GM21723 (cell line): ENCODE measurements around the gene GAB3.
A peak's percentile ranks its signal among the peaks of the same experiment; 100 is the strongest.
"Not testable (repeated sequence)": the region's sequence is repeated elsewhere in the genome, so short reads cannot be mapped to it uniquely, and the experiment has no call there.

Source experiments
- ATAC-seq: cut with Tn5 transposase; IDR thresholded peaks from one replicate; pipeline ENCODE4 v1.9.1; 2021; ENCODE audit warnings: mild to moderate bottlenecking, moderate library complexity; ENCODE audit not compliant: unreplicated experiment

Gene GAB3

DNA sequence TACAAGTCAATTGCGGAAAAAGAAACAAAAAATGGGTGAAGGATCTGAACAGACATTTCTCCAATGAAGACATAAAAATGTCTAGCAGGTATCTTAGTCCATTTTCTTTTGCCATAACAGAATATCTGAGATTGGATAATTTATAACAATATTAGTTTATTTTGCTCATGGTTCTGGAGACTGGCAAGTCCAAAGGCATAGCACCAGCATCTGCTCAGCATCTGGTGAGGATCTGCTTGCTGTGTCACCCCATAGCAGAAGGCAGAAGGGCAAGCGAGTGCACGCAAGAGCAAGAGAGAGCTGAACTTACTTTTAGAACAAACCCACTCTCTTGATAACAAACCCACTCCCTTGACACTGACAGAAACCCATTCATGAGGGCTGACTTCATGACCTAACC, 29.7 kb downstream of the GAB3 start:
- ATAC-seq: no peak

- ATAC-seq: no peak
These were observed 30.8 kb downstream of the GAB3 start for GRCh38 chrX:154720067-154720466.

- ATAC-seq: no peak
These were observed 31.7 kb downstream of the GAB3 start for GRCh38 chrX:154719132-154719675.

DNA sequence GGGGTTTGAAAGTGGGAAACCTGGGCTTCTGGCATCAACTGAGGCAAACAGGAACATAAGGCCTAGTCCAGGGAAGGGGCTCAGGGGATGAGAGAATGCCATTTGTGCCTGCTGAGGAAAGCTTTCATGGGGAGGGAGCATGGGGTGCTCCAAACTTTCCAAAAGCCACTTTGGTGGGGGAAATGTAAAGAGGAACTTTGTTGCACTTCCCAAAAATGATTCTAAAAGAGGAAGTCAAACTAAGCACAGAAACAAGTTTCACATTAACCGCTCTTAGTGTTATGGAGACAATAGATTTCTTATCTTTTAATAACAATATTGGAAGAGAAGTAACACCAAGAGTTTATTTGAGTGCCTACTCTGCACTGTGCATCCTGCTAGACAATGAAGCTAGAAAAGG, 32.3 kb downstream of the GAB3 start:
- no peak for ATAC-seq

- ATAC-seq: no peak
These were observed 33.1 kb downstream of the GAB3 start for GRCh38 chrX:154717824-154718223.

- no peak for ATAC-seq
These were observed 35.1 kb downstream of the GAB3 start for GRCh38 chrX:154715825-154716224.

DNA sequence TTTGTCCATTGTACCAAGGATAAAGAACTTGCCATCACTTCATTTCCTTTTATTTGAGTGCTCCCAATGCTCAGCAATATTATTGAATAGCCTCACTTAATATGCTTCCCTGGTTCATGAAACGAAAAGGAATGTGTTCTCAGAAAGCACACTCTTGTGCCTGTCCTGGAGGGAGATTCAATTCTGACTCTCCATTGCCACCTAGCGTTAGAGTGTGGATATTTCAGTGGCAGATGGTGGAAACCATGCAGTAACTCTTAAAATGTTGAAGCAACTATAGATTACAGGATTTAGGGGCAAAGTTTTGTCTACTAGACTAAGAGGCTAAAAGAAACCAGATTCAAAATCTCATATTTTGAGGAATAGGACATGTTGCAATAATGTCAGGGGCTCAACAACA, 36.0 kb downstream of the GAB3 start:
- ATAC-seq: no peak

GRCh38 chrX:154712781-154713740, 37.8 kb downstream of the GAB3 start:
- peak; percentile 90 for ATAC-seq

DNA sequence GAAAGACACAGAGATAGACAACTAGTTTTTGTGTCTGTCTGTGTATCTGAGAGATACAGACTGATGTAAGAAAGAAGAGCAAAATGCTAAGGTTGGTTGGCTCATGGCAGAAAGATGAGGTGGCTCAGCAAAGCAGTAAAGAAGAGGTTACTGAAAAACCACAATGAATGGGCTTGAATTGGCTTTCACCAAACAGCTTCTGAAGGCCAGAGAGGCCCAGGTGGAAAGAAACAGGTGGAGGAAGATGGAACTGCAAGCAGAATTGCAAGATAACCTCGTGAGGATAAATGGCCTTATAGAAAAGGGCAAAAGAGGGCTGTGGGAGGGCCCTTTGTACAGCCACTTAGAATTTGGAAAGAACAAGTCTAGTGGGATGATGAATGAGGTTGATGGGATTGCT, 39.6 kb downstream of the GAB3 start:
- no peak for ATAC-seq

DNA sequence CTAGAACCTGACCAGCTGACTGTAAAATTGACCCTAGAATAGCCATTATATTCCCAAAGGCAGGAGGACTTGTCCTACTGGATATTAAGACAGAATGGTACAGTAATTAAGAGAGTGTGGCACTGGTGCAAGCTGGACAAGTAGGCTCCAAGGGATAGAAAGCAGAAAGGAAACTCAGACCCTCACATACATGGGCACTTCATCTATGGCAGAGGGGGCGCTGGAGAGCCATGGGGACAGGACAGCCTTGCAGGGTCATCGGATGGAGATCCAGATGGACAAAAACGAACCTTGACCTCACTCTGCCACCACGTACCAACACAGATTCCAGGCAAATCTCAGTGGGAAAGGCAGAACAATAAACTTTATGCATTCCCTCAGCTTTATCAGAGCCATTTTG, 40.6 kb downstream of the GAB3 start:
- no peak for ATAC-seq

DNA sequence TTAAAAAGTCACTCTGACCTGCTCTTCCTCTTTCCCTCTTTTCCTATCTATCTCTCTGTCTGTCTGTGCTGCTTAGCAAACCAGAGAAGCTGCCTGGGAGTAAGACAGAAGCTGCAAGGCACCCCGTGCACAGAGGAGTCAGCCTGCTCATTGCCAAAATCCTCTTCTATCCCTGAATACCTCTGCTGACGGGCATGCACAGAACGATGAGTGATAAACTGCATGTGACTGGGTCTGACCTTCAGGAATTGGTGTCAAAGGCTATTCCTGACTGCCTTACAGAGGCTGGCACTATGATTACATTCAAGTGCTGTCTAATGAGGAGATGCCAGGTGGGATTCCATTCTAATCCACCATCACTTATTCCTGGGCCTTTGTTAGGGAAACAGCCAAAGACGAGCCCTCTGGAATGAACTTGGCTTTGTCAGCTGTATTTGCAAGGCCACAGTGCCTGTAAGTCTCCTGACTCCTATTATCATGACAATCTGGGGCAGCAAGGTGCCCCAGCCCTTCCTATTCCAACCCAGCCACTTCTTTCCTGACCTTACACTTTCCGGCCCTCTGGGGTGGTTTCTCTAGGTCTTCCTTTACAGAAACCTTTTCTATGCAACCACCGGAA, 52.1 kb downstream of the GAB3 start:
- ATAC-seq: no peak

GRCh38 chrX:154696676-154697045, 54.2 kb downstream of the GAB3 start:
- ATAC-seq: no peak

- no peak for ATAC-seq
These were observed 54.8 kb downstream of the GAB3 start for GRCh38 chrX:154695911-154696675.

- no peak for ATAC-seq
These were observed 57.5 kb downstream of the GAB3 start for GRCh38 chrX:154693394-154693793.

DNA sequence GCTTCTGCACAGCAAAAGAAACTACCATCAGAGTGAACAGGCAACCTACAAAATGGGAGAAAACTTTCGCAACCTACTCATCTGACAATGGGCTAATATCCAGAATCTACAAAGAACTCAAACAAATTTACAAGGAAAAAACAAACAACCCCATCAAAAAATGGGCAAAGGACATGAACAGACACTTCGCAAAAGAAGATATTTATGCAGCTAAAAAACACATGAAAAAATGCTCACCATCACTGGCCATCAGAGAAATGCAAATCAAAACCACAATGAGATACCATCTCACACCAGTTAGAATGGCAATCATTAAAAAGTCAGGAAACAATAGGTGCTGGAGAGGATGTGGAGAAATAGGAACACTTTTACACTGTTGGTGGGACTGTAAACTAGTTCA, 60.4 kb downstream of the GAB3 start:
- ATAC-seq: not testable (repeated sequence)

DNA sequence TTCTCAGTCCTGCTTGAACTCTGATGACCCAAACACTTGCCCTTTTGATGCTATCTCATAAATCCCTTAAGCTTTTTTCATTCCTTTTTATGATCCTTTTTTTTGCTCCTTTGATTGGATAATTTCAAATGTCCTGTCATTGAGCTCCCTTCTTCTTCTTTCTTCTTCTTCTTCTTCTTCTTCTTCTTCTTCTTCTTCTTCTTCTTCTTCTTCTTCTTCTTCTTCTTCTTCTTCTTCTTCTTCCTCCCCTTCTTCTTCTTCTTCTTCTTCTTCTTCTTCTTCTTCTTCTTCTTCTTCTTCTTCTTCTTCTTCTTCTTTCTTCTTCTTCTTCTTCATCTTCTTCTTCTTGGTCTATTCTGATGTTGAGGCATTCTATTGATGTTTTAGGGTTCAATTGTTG, 78.8 kb downstream of the GAB3 start:
- ATAC-seq: not testable (repeated sequence)

- ATAC-seq: not testable (repeated sequence)
These were observed 80.0 kb downstream of the GAB3 start for GRCh38 chrX:154670848-154671247.

DNA sequence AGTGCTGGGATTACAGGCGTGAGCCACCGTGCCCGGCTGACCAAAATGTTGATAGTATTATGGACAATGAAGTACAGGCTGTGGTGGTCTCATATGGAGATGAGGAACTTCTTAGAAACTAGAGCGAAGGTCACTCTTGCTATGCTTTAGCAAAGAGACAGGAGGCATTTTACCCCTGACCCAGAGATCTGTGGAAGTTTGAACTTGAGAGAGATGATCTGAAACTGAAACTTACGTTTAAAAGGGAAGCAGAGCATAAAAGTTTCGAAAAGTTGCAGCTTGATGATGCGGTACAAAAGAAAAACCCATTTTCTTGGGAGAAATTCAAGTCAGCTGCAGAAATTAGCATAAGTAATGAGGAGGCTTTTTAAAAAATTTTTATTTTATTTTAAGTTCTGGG, 89.0 kb downstream of the GAB3 start:
- no peak for ATAC-seq

GRCh38 chrX:154661170-154661569, 89.7 kb downstream of the GAB3 start:
- ATAC-seq: no peak

DNA sequence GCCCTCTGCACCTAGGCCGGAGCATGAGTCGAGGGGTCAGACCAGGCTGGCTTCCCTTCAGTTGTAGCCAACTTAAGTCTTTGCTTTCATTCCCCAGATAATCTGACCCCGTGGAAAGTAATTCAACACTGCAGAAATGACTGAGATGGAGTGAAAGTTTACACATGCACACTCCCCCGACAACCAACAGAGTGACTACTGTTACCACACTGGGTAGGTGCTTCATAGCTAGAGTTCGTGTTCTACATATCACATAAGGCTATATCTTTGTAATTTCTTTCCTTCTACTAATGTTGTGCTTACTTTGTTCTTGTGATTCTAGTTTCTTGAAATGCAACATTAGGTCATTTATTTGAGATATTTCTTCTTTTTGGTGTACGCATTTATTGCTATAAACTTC, 90.3 kb downstream of the GAB3 start:
- no peak for ATAC-seq

DNA sequence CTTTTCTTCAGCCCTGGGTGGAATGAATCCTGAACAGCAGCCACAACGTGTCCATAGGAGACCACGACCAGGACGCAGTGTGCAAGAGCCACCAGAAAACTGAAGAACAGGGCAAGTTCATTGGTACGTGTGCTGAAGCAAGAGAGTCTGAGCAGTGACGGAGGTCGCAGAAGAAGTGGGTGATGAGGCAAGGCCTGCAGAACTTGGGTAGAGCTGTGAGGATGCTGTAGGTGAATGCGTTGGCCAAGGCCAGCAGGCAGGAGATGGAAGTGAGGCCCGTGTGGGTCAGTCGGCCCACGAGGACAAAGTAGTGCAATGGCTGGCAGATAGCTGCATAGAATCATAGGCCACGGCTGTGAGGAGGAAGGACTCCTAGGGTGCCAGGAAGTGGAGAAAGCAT, 91.9 kb downstream of the GAB3 start:
- no peak for ATAC-seq
